K562 (cell line): ENCODE measurements around the gene C1orf198. TPM values are rescaled to one million over a fixed set of nuclear protein-coding genes. Genes with fewer than 3 reads are reported as not detected.

ENCODE experiments used
- CBX1 ChIP-seq: sonication (generic); IDR thresholded peaks from 2 replicates; pipeline ENCODE4 v1.6.1; 2016; ENCODE audit warnings: antibody characterized with exemption, low read depth, mild to moderate bottlenecking
- CBX8 ChIP-seq: fragments of 200-600 bp; sonication (generic); IDR thresholded peaks from 2 replicates; pipeline ENCODE4 v1.6.1; 2012; ENCODE audit warnings: borderline replicate concordance, mixed run types, low read depth, mild to moderate bottlenecking, moderate library complexity, mixed read lengths, low read length, control low read depth, inconsistent platforms; ENCODE audit not compliant: poor library complexity, severe bottlenecking; ENCODE audit errors: extremely low read depth
- CHCHD3 ChIP-seq: fragments of 250-450 bp; sonication (Bioruptor Pico); IDR thresholded peaks from 2 replicates; pipeline ENCODE4 v2.1.2; 2022; ENCODE audit warnings: mild to moderate bottlenecking
- CHD1 ChIP-seq: fragments of 200-600 bp; sonication (generic); IDR thresholded peaks from one replicate; pipeline ENCODE4 v1.6.1; 2012; ENCODE audit warnings: mild to moderate bottlenecking, moderate library complexity, low read length, inconsistent platforms
- DMBX1 ChIP-seq: fragments of 250-450 bp; sonication (Bioruptor Pico); IDR thresholded peaks from 2 replicates; pipeline ENCODE4 v1.8.0; 2022; ENCODE audit warnings: inconsistent platforms, mild to moderate bottlenecking, moderate library complexity, borderline replicate concordance
- HDAC1 ChIP-seq, 2 experiments: fragments of 450-650 bp; IDR thresholded peaks; 2 replicates each; pipeline ENCODE4 v1.6.1; 2016 to 2017; ENCODE audit warnings: inconsistent platforms in 1 of 2, mild to moderate bottlenecking in 1 of 2, moderate library complexity in 1 of 2
- HDAC6 ChIP-seq: IDR thresholded peaks from 2 replicates; pipeline ENCODE4 v1.6.1; 2012; ENCODE audit warnings: low read depth, mild to moderate bottlenecking, control low read depth, inconsistent platforms, low read length, moderate library complexity
- JUN ChIP-seq, 2 experiments: sonication (generic) in 1 of 2; formaldehyde crosslinking in 1 of 2; IDR thresholded peaks; 2 replicates each; pipeline versions ENCODE4 v1.6.1 to v1.8.0; 2012 to 2022; ENCODE audit warnings: borderline replicate concordance in 2 of 2, mild to moderate bottlenecking in 2 of 2, improper control_type of control experiment in 1 of 2, low read depth in 1 of 2, low read length in 1 of 2, missing genetic modification reagents in 1 of 2
- L3MBTL2 ChIP-seq: fragments of 450-650 bp; IDR thresholded peaks from 2 replicates; pipeline ENCODE4 v1.6.1; 2016; ENCODE audit warnings: mild to moderate bottlenecking, moderate library complexity
- NR2F6 ChIP-seq: fragments of 450-650 bp; formaldehyde crosslinking; IDR thresholded peaks from 2 replicates; pipeline ENCODE4 v1.4.0; 2020; ENCODE audit warnings: mild to moderate bottlenecking
- RBM17 ChIP-seq: fragments of 200-400 bp; formaldehyde crosslinking; IDR thresholded peaks from 2 replicates; pipeline ENCODE4 v1.6.1; 2017; ENCODE audit warnings: low read depth, mild to moderate bottlenecking, low read length, borderline replicate concordance
- SRF ChIP-seq, 2 experiments: fragments of 250-450, 450-650 bp in 1 of 2; sonication (Bioruptor Pico) in 1 of 2; sonication (generic) in 1 of 2; formaldehyde crosslinking; IDR thresholded peaks; 2 replicates each; pipeline versions ENCODE4 v1.5.0 to v1.5.1; 2020 to 2022; ENCODE audit warnings: mild to moderate bottlenecking in 1 of 2, missing genetic modification reagents in 1 of 2
- TBL1XR1 ChIP-seq, 2 experiments: IDR thresholded peaks; 2 replicates each; pipeline ENCODE4 v1.6.1; 2012; ENCODE audit warnings: improper control_type of control experiment in 2 of 2, low read length in 2 of 2, mild to moderate bottlenecking in 1 of 2
- TCF15 ChIP-seq: fragments of 250-450 bp; sonication (Bioruptor Pico); IDR thresholded peaks from 2 replicates; pipeline ENCODE4 v1.8.0; 2022; ENCODE audit warnings: moderate library complexity, mild to moderate bottlenecking, inconsistent platforms
- TCF3 ChIP-seq: sonication (generic); formaldehyde crosslinking; IDR thresholded peaks from 2 replicates; pipeline ENCODE4 v1.4.0; 2020; ENCODE audit warnings: mild to moderate bottlenecking, missing genetic modification reagents
- TGIF2 ChIP-seq: sonication (generic); formaldehyde crosslinking; IDR thresholded peaks from 2 replicates; pipeline ENCODE4 v1.8.1; 2022; ENCODE audit warnings: mild to moderate bottlenecking, missing genetic modification reagents, moderate library complexity
- ZC3H11A ChIP-seq: IDR thresholded peaks from 2 replicates; pipeline ENCODE4 v1.6.1; 2012; ENCODE audit warnings: low read depth, low read length, improper control_type of control experiment
- ZFP36 ChIP-seq: fragments of 150-350 bp; IDR thresholded peaks from 2 replicates; pipeline ENCODE4 v1.6.1; 2018; ENCODE audit warnings: low read length, low read depth; ENCODE audit not compliant: partially characterized antibody
- ZNF174 ChIP-seq: fragments of 250-450 bp; sonication (Bioruptor Pico); IDR thresholded peaks from 2 replicates; pipeline ENCODE4 v1.4.0; 2020; ENCODE audit warnings: mild to moderate bottlenecking
- ZNF282 ChIP-seq: sonication (generic); formaldehyde crosslinking; IDR thresholded peaks from 2 replicates; pipeline ENCODE4 v1.8.1; 2023; ENCODE audit warnings: missing genetic modification reagents
- ZNF384 ChIP-seq: IDR thresholded peaks from 2 replicates; pipeline ENCODE4 v1.6.1; 2012; ENCODE audit warnings: low read depth, low read length, improper control_type of control experiment
- ZNF445 ChIP-seq: fragments of 250-450 bp; sonication (Bioruptor Pico); IDR thresholded peaks from 2 replicates; pipeline ENCODE4 v1.4.0; 2020; ENCODE audit warnings: low read depth, mild to moderate bottlenecking, moderate library complexity
- ZNF551 ChIP-seq: fragments of 250-450 bp; sonication (Bioruptor Pico); IDR thresholded peaks from 2 replicates; pipeline ENCODE4 v1.5.0; 2021; ENCODE audit warnings: mild to moderate bottlenecking, moderate library complexity
- polyA plus RNA-seq, 8 experiments: library from polyadenylated mRNA; depleted of rRNA in 4 of 8; stranded (reverse) in 5 of 8; unstranded in 3 of 8; fragments of >200 nt; fragmentation: Nextera tagmentation in 2 of 8; fragmentation: Illumina TruSeq in 1 of 8; extraction: Ambion mirVana in 2 of 8; extraction: Trizol in 1 of 8; gene quantifications; 2 replicates each; pipeline versions ENCODE4 v1.2.1 to v1.2.3, GENCODE V29; 2011 to 2014; ENCODE audit warnings: inconsistent platforms in 1 of 8, missing spikeins in 1 of 8
- total RNA-seq, 7 experiments: library from RNA; depleted of rRNA in 6 of 7; stranded (reverse); fragments of >200 nt in 6 of 7; fragmentation: Illumina TruSeq in 2 of 7; extraction: Trizol in 2 of 7; gene quantifications; 2 replicates each; pipeline versions ENCODE4 v1.2.1 to v1.2.3, GENCODE V29; 2011 to 2021; ENCODE audit warnings: low replicate concordance in 1 of 7
- TF ChIP-seq, protein P1 (sequence below): sonication (generic); formaldehyde crosslinking; IDR thresholded peaks from 2 replicates; pipeline ENCODE4 v1.8.0; 2022; ENCODE audit warnings: missing genetic modification reagents, mild to moderate bottlenecking, borderline replicate concordance
- TF ChIP-seq, protein P2 (sequence below): sonication (generic); formaldehyde crosslinking; IDR thresholded peaks from 2 replicates; pipeline ENCODE4 v1.8.0; 2022; ENCODE audit warnings: mild to moderate bottlenecking, missing genetic modification reagents

The C1orf198 gene
- total and polyA plus RNA-seq, 9 of the 15 experiments (the other 6 are each of a cell fraction or from before 2014, with no cell fraction given): 2.0 to 15.1 (median 10.4) TPM

GRCh38 chr1:230867903-230868735 is at the start of gene C1orf198 (continued):
- TF ChIP-seq RBM17 (no peak), ZNF384 (no peak), ZC3H11A (no peak), ZNF174 (CRISPR knock-in tag) (no peak), ZNF445 (no peak), CHD1 (no peak), NR2F6 (CRISPR knock-in tag) (no peak), HDAC1 (IDR thresholded peaks at IDR 0.05) (peak in 1 of 2 experiments; percentile 42; a peak in 2 of 4 replicates), CBX8 (no peak), JUN (IDR thresholded peaks at IDR 0.05; ENCODE audit: borderline replicate concordance, low read depth, low read length) (no peak), JUN (CRISPR knock-in tag; IDR thresholded peaks at IDR 0.05; ENCODE audit: borderline replicate concordance) (no peak), CBX1 (0 out of 2 replicates have a peak, but pooled peaks have one; percentile 26), SRF (CRISPR knock-in tag; IDR thresholded peaks at IDR 0.05) (no peak; a peak in 1 of 4 replicates), CHCHD3 (no peak), L3MBTL2 (peak; percentile 47), TGIF2 (CRISPR knock-in tag) (0 out of 2 replicates have a peak, but pooled peaks have one; percentile 67), ZNF282 (no peak), DMBX1 (CRISPR knock-in tag) (no peak), HDAC6 (no peak), ZNF551 (no peak), TBL1XR1 (IDR thresholded peaks at IDR 0.05; ENCODE audit: low read length in 2 of 2) (no peak), ZFP36 (peak; percentile 78), TCF3 (CRISPR knock-in tag) (no peak), TCF15 (CRISPR knock-in tag) (no peak)
- TF ChIP-seq, protein P1, sequence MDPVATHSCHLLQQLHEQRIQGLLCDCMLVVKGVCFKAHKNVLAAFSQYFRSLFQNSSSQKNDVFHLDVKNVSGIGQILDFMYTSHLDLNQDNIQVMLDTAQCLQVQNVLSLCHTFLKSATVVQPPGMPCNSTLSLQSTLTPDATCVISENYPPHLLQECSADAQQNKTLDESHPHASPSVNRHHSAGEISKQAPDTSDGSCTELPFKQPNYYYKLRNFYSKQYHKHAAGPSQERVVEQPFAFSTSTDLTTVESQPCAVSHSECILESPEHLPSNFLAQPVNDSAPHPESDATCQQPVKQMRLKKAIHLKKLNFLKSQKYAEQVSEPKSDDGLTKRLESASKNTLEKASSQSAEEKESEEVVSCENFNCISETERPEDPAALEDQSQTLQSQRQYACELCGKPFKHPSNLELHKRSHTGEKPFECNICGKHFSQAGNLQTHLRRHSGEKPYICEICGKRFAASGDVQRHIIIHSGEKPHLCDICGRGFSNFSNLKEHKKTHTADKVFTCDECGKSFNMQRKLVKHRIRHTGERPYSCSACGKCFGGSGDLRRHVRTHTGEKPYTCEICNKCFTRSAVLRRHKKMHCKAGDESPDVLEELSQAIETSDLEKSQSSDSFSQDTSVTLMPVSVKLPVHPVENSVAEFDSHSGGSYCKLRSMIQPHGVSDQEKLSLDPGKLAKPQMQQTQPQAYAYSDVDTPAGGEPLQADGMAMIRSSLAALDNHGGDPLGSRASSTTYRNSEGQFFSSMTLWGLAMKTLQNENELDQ (CRISPR knock-in tag): no peak
- TF ChIP-seq, protein P2, sequence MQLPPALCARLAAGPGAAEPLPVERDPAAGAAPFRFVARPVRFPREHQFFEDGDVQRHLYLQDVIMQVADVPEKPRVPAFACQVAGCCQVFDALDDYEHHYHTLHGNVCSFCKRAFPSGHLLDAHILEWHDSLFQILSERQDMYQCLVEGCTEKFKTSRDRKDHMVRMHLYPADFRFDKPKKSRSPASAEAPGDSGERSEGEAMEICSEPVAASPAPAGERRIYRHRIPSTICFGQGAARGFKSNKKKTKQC (CRISPR knock-in tag): peak; percentile 73
